Gastrocnemius medialis (tissue), 4 donors: ENCODE data around the gene SLX4IP.

Experiments
- CTCF ChIP-seq, 5 experiments: fragments of 450-650 bp in 3 of 5; fragments of 200-600 bp in 2 of 5; sonication (generic) in 2 of 5; IDR thresholded peaks in 4 of 5; conservative IDR thresholded peaks in 1 of 5; 1 replicate in 4 of 5; 2 replicates in 1 of 5; pipeline ENCODE4 v1.5.1; 2016 to 2019; ENCODE audit warnings: antibody characterized with exemption in 5 of 5, mild to moderate bottlenecking in 3 of 5, moderate library complexity in 3 of 5
- POLR2A ChIP-seq, 2 donors: fragments of 450-650 bp; IDR thresholded peaks; one replicate each; pipeline ENCODE4 v1.6.1; 2017; ENCODE audit warnings: antibody characterized with exemption in 2 of 2, mild to moderate bottlenecking in 2 of 2, moderate library complexity in 2 of 2

DNA sequence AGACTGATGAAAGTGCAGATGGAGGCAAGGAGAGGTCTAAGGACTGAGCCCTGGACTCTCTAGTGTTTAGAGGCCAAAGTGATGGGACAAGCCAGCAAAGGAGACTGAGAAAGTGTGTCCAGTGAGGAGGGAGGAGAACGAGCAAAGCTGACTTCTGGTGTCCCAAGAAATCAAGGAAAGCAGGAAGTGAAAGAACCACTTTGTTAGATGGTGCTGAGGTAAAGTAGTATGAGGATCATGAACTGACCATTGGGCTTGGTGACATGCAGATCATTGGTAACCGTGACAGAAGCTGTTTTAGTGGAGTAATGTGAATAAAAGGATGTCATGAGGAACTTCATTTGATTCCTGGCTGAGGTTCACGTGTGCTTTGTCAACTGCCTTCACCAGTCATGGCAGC, 108.4 kb downstream of the SLX4IP start:
- TF ChIP-seq CTCF (IDR thresholded peaks at IDR 0.05 in 4 of 5, conservative IDR thresholded peaks at IDR 0.05 in 1 of 5) (no peak), POLR2A (IDR thresholded peaks at IDR 0.05) (no peak)
